Parathyroid adenoma (tissue), 2 donors: ENCODE measurements around the gene KDM5C.

ENCODE experiments used
- H2AFZ ChIP-seq: fragments of 300-600 bp; sonication (generic); one replicate; pipeline ENCODE4 v1.7.0; 2017; ENCODE audit warnings: antibody characterized with exemption, mild to moderate bottlenecking
- H3K27ac ChIP-seq: fragments of 300-600 bp; sonication (generic); one replicate; pipeline ENCODE4 v1.7.0; 2017
- H3K27me3 ChIP-seq: fragments of 300-600 bp; sonication (generic); one replicate; pipeline ENCODE4 v1.7.0; 2017; ENCODE audit warnings: low read length; ENCODE audit not compliant: control insufficient read depth, insufficient read depth
- H3K36me3 ChIP-seq: fragments of 300-600 bp; sonication (generic); one replicate; pipeline ENCODE4 v1.7.0; 2017; ENCODE audit warnings: low read length; ENCODE audit not compliant: control insufficient read depth, insufficient read depth
- H3K4me1 ChIP-seq: fragments of 300-600 bp; sonication (generic); one replicate; pipeline ENCODE4 v1.7.0; 2017; ENCODE audit warnings: control low read depth
- H3K4me2 ChIP-seq: fragments of 300-600 bp; sonication (generic); one replicate; pipeline ENCODE4 v1.7.0; 2017; ENCODE audit warnings: low read length
- H3K4me3 ChIP-seq: fragments of 300-600 bp; sonication (generic); one replicate; pipeline ENCODE4 v1.7.0; 2017; ENCODE audit warnings: low read depth, low read length
- H3K79me2 ChIP-seq: fragments of 300-600 bp; sonication (generic); one replicate; pipeline ENCODE4 v1.7.0; 2017; ENCODE audit warnings: control low read depth
- H3K9ac ChIP-seq: fragments of 300-600 bp; sonication (generic); one replicate; pipeline ENCODE4 v1.7.0; 2017; ENCODE audit warnings: mild to moderate bottlenecking
- H3K9me3 ChIP-seq: fragments of 300-600 bp; sonication (generic); one replicate; pipeline ENCODE4 v1.7.0; 2017; ENCODE audit warnings: low read length; ENCODE audit not compliant: control insufficient read depth
- TF ChIP-seq, protein P1 (sequence below): fragments of 300-600 bp; sonication (generic); IDR thresholded peaks from one replicate; pipeline ENCODE4 v1.7.0; 2017; ENCODE audit warnings: antibody characterized with exemption, mild to moderate bottlenecking
- donor health status: primary hyperparathyroidism.

KDM5C gene

GRCh38 chrX:53190363-53190960 is 34.5 kb downstream of the KDM5C start:
- TF ChIP-seq, protein P1, sequence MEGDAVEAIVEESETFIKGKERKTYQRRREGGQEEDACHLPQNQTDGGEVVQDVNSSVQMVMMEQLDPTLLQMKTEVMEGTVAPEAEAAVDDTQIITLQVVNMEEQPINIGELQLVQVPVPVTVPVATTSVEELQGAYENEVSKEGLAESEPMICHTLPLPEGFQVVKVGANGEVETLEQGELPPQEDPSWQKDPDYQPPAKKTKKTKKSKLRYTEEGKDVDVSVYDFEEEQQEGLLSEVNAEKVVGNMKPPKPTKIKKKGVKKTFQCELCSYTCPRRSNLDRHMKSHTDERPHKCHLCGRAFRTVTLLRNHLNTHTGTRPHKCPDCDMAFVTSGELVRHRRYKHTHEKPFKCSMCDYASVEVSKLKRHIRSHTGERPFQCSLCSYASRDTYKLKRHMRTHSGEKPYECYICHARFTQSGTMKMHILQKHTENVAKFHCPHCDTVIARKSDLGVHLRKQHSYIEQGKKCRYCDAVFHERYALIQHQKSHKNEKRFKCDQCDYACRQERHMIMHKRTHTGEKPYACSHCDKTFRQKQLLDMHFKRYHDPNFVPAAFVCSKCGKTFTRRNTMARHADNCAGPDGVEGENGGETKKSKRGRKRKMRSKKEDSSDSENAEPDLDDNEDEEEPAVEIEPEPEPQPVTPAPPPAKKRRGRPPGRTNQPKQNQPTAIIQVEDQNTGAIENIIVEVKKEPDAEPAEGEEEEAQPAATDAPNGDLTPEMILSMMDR, result no peak
- Histone ChIP-seq H3K27me3 (no peaks in the 10 kb centered on the region), H3K4me3 (no peak overlapping the region), H3K4me2 (no peak overlapping the region), H2AFZ (no peak overlapping the region), H3K9me3 (no peaks in the 10 kb centered on the region), H3K36me3 (no peaks in the 10 kb centered on the region), H3K9ac (no peak overlapping the region), H3K4me1 (peaks cover 4% of the 10 kb centered on the region), H3K27ac (no peak overlapping the region), H3K79me2 (no peaks in the 10 kb centered on the region)

- TF ChIP-seq, protein P1, result no peak
Measured at GRCh38 chrX:53188763-53189162, 36.2 kb downstream of the KDM5C start.

GRCh38 chrX:53186351-53186750 is 38.7 kb downstream of the KDM5C start:
- H3K9me3 ChIP-seq, result no peaks in the 10 kb centered on the region
- no peak overlapping the region for H3K9ac ChIP-seq
- H3K4me3 ChIP-seq, result no peak overlapping the region
- no peak overlapping the region for H2AFZ ChIP-seq
- no peaks in the 10 kb centered on the region for H3K4me1 ChIP-seq
- H3K27ac ChIP-seq, result no peak overlapping the region
- H3K27me3 ChIP-seq, result no peaks in the 10 kb centered on the region
- H3K79me2 ChIP-seq, result no peaks in the 10 kb centered on the region
- TF ChIP-seq, protein P1, result no peak
- H3K4me2 ChIP-seq, result no peak overlapping the region
- H3K36me3 ChIP-seq, result no peaks in the 10 kb centered on the region

More at GRCh38 chrX:53188763-53189162, 36.2 kb downstream of the KDM5C start:
- Histone ChIP-seq H3K9me3 (no peaks in the 10 kb centered on the region), H3K36me3 (no peaks in the 10 kb centered on the region), H3K9ac (no peak overlapping the region), H3K4me3 (no peak overlapping the region), H2AFZ (no peak overlapping the region), H3K4me2 (no peak overlapping the region), H3K27me3 (no peaks in the 10 kb centered on the region), H3K4me1 (no peaks in the 10 kb centered on the region), H3K79me2 (no peaks in the 10 kb centered on the region), H3K27ac (no peak overlapping the region)

- no peak overlapping the region for H3K27ac ChIP-seq
- no peaks in the 10 kb centered on the region for H3K36me3 ChIP-seq
- H3K9ac ChIP-seq, result no peak overlapping the region
- no peaks in the 10 kb centered on the region for H3K27me3 ChIP-seq
- no peaks in the 10 kb centered on the region for H3K4me1 ChIP-seq
- TF ChIP-seq, protein P1, result no peak
- no peak overlapping the region for H3K4me2 ChIP-seq
- H3K4me3 ChIP-seq, result no peak overlapping the region
- no peaks in the 10 kb centered on the region for H3K9me3 ChIP-seq
- no peak overlapping the region for H2AFZ ChIP-seq
- H3K79me2 ChIP-seq, result no peaks in the 10 kb centered on the region
Measured at GRCh38 chrX:53184836-53185235, 40.2 kb downstream of the KDM5C start.

DNA sequence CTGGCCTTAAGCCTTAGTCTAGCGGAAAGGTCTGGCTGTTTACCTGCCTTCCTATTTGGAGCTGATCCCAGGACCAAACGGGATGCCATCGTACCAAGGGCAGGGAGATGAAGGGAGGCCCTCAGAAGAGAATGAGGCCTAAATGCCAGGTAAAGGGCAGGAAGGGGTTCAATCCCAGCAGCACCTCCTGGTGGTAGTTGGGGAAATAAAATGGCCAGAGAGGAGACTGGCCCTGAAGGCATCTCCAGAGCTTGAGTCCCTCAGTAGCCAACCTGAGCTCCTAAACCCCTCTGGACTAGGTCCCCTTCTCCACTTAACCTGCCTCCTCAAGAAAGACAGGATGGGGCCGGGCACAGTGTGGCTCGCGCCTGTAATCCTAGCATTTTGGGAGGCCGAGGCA is 53.7 kb downstream of the KDM5C start:
- H3K36me3 ChIP-seq, result no peaks in the 10 kb centered on the region
- no peak overlapping the region for H3K27ac ChIP-seq
- no peak overlapping the region for H3K4me3 ChIP-seq
- H3K27me3 ChIP-seq, result no peaks in the 10 kb centered on the region
- no peaks in the 10 kb centered on the region for H3K9me3 ChIP-seq
- TF ChIP-seq, protein P1, result no peak
- H2AFZ ChIP-seq, result no peak overlapping the region
- no peak overlapping the region for H3K4me2 ChIP-seq
- no peaks in the 10 kb centered on the region for H3K4me1 ChIP-seq
- H3K9ac ChIP-seq, result no peak overlapping the region
- no peaks in the 10 kb centered on the region for H3K79me2 ChIP-seq
